GM12872 (cell line): Measurements from ENCODE around the gene SLC22A1.

ENCODE experiments used
- TF ChIP-seq, protein P1 (sequence below): IDR thresholded peaks from 3 replicates; pipeline ENCODE4 v1.5.1; 2011; ENCODE audit warnings: low read depth, mild to moderate bottlenecking, low read length, moderate library complexity; ENCODE audit not compliant: insufficient read depth

SLC22A1 gene

DNA sequence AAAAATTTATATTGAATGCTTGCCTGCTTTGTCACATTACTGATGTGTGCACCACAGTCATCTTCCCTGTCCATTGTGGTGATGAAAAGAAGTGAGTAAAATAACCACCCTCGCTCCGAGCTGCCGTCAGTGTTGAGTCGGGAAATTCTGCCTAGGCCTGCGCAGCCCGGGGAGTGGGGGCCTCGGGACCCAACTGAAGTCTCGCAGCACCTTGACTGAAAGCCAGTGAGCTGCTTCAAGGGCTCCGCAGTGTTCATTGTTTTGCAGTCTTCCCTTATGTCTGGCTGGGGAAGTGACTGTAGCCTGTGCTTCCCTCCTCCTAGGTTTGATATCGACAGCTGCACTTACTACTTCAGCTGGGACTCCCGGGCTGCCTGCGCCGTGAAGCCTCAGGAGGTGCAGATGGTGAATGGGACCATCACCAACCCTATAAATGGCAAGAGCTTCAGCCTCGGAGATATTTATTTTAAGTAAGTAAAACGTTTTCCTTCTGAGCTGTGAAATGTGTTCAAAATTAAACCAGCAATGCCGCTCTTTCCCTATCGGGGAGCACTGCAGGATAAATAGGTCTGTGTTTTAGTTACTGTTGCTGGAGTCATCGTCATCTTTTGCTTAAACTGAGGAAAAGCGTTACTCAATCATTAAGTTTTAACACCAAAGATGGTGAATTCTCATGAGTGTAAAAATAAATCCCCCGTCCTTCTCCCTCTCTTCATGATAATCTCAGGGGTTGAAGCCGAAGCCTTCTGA lies 32.7 kb upstream of the SLC22A1 start:
- TF ChIP-seq, protein P1, sequence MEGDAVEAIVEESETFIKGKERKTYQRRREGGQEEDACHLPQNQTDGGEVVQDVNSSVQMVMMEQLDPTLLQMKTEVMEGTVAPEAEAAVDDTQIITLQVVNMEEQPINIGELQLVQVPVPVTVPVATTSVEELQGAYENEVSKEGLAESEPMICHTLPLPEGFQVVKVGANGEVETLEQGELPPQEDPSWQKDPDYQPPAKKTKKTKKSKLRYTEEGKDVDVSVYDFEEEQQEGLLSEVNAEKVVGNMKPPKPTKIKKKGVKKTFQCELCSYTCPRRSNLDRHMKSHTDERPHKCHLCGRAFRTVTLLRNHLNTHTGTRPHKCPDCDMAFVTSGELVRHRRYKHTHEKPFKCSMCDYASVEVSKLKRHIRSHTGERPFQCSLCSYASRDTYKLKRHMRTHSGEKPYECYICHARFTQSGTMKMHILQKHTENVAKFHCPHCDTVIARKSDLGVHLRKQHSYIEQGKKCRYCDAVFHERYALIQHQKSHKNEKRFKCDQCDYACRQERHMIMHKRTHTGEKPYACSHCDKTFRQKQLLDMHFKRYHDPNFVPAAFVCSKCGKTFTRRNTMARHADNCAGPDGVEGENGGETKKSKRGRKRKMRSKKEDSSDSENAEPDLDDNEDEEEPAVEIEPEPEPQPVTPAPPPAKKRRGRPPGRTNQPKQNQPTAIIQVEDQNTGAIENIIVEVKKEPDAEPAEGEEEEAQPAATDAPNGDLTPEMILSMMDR: no peak

DNA sequence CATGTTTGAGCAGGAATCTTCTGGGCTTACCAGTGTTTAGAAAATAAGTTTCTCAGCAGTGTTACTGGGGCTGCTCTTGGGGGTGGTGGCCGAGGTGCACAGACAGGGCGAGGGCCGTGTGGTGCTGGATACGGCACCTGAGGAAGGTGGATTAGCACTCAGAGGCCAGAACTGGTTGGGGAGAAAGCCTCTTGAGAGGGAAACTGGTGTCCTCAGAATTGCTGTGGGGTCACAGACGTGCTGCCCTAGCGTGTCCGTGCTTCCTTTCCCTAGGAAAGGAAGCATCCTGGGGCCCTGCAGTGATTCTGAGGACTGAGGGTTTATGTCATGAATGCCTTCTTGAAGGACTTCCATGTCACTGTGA lies 32.1 kb upstream of the SLC22A1 start:
- TF ChIP-seq, protein P1: no peak

DNA sequence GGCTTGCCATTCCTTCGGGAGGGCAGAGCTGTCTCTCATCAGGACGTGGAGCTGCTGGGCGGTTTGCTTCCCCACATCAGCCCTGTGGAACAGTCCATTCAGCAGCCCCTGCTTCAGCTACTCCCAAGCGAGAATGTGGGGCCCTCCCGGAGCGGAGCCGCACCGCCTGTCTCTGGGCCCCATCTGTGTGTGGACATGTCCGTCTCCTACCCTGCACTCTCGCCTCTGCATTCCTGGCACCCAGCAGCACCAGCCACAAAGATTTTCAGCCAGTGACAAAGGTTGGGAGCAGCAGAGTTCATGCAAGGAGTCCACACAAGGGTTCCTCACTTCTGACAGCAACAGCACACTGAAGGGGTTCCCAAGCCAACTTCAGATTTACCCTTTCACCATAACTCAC lies 29.0 kb upstream of the SLC22A1 start:
- TF ChIP-seq, protein P1: no peak

DNA sequence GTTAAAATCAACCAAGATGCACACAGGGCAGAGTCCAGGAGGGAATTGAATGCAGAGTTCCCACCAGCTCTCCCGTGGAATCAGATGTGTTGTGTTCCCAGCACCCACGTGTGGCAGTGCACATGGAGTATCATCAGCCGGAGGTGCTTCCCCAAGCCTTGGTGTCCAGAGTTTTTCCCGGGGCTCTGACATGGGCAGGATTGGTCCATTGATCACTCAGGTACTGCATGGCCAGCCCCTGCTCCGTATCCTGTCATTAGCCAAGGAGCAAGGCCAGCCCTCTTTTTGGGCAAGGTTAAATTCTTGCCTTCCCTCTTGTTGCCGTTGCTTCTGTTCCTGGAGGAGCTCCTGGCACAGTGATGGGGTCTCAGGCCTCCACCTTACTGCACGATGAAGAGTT lies 28.6 kb upstream of the SLC22A1 start:
- TF ChIP-seq, protein P1: no peak

DNA sequence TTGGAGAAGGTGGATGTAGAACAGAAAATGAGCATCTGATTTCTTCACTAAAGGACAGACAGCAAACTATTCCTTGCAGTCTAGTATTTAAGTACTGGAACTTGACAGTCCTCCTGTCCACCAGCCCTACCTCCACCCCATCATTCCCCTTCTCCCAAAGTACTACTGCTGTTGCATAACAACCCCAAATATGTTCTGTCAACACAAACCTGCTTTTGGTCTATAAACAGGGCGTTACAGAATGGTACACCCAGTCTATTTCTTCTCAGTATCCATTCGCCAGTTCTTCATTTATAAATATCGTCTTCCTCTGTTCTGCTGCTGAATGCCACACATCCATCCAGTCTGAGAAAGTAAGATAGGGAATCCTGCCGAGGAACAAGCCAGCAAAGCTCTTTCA lies 27.7 kb upstream of the SLC22A1 start:
- TF ChIP-seq, protein P1: no peak

DNA sequence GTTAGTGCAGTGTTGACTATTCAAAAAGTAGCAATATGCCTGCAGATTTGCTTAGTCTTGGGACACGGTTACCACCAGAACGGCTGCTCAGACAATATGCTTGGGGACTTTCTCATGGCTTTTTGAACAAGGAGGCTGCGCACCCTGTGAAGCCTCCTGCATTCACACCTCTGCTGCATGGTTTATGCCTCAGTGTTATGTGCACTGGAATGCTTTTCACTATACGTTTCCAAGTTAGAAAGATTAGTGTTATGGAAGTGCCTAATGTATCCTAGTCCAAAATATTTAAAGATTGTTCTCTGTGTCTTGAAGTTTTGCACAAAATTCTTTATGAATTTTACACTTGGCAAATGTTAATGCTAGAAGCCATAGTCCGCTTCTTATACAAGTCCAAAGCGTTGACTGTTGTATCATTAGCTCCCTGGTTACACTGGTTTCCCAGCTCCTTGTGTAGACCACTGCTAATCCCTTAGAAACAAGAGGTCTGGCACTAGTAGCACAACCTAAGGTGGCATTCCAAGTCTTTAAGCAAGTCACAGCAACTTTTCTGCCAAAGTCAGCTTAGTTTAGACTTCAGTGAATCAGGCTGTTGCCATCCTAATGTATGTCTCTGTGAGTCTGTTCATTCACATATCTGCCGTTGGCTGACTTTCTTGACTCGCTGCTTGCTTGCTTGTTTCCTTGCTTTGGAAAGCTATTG lies 26.3 kb upstream of the SLC22A1 start:
- TF ChIP-seq, protein P1: no peak

DNA sequence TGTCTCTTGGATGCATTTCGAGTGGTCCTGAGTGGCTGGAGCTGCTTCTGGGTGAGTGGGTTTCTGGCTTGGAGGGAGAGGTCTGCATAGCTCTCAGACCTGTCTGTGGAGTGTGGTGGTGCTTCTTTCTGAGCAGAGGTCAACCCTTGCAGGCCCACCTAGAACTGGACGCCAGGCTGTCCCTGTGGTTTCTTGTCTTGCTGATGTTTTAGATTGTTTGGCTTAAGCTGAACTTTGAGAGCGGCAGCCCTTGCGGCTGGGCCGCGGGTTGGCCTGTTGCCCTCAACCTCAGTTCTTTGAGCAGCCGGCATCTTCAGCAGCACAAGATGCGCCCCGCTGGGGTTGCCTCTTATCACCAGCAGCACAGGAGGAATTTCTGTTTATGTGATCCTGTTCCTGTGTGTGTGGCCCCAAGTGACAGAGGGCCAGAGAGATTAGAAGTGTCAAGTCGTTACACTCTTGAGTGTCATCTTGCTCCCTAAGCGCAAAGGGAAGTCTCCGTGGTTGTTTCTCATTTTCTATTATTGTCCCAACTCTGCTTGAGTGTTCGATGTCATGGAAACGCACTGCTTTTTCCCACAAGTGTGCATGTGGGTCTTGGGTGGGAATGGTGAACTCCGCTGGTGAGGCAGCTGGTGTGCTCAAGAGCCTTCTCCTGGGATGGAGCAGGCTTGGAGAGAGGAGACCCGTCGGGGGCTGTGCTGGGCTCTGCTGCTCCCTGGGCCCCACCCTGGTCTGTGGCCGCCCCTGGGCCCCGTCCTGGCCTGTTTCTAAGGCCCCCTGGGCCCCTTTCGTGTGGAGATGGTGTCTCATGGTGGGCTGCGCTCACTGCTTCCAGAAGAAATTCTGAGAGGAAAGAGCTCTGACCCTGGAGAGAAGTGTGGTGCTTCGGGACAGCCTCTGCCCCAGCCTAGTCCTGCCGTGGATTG lies 20.1 kb upstream of the SLC22A1 start:
- TF ChIP-seq, protein P1: no peak
